RWPE1 (cell line): ENCODE results near the gene P4HA3.

Experiments used
- CTCF ChIA-PET: fragments of 350-600 bp; sonication (Branson Sonifier 250); formaldehyde crosslinking; extraction: SDS; loops from one replicate; lab custom pipeline; 2021; lab: Yijun Ruan, JAX
- POLR2A ChIA-PET: fragments of 400-600 bp; formaldehyde crosslinking; extraction: SDS; loops from one replicate; lab custom pipeline; 2020; ENCODE audit warnings: antibody characterized with exemption; ENCODE audit not compliant: low non-redundant PET; lab: Yijun Ruan, JAX
- DNase-seq: peaks from one replicate; pipeline ENCODE4 v3.0.0; 2012; ENCODE audit warnings: low spot score
- H3K27ac ChIP-seq: fragments of 450-650 bp; 2 replicates; pipeline ENCODE4 v1.5.1; 2017
- TF ChIP-seq, protein P1 (sequence below): fragments of 450-650 bp; conservative IDR thresholded peaks from 2 replicates; pipeline ENCODE4 v1.5.1; 2017; ENCODE audit warnings: low read depth, mild to moderate bottlenecking

Gene P4HA3

GRCh38 chr11:74327076-74327475 is 15.6 kb upstream of the P4HA3 start:
- H3K27ac ChIP-seq: no peak overlapping the region
- TF ChIP-seq, protein P1, sequence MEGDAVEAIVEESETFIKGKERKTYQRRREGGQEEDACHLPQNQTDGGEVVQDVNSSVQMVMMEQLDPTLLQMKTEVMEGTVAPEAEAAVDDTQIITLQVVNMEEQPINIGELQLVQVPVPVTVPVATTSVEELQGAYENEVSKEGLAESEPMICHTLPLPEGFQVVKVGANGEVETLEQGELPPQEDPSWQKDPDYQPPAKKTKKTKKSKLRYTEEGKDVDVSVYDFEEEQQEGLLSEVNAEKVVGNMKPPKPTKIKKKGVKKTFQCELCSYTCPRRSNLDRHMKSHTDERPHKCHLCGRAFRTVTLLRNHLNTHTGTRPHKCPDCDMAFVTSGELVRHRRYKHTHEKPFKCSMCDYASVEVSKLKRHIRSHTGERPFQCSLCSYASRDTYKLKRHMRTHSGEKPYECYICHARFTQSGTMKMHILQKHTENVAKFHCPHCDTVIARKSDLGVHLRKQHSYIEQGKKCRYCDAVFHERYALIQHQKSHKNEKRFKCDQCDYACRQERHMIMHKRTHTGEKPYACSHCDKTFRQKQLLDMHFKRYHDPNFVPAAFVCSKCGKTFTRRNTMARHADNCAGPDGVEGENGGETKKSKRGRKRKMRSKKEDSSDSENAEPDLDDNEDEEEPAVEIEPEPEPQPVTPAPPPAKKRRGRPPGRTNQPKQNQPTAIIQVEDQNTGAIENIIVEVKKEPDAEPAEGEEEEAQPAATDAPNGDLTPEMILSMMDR: no peak
- ChIA-PET CTCF (no interaction called here), POLR2A (no interaction called here)
- DNase-seq: no peak

GRCh38 chr11:74326665-74327064 is 15.2 kb upstream of the P4HA3 start:
- ChIA-PET POLR2A (no interaction called here), CTCF (no interaction called here)
- no peak overlapping the region for H3K27ac ChIP-seq
- no peak for DNase-seq
- TF ChIP-seq, protein P1: no peak

DNA sequence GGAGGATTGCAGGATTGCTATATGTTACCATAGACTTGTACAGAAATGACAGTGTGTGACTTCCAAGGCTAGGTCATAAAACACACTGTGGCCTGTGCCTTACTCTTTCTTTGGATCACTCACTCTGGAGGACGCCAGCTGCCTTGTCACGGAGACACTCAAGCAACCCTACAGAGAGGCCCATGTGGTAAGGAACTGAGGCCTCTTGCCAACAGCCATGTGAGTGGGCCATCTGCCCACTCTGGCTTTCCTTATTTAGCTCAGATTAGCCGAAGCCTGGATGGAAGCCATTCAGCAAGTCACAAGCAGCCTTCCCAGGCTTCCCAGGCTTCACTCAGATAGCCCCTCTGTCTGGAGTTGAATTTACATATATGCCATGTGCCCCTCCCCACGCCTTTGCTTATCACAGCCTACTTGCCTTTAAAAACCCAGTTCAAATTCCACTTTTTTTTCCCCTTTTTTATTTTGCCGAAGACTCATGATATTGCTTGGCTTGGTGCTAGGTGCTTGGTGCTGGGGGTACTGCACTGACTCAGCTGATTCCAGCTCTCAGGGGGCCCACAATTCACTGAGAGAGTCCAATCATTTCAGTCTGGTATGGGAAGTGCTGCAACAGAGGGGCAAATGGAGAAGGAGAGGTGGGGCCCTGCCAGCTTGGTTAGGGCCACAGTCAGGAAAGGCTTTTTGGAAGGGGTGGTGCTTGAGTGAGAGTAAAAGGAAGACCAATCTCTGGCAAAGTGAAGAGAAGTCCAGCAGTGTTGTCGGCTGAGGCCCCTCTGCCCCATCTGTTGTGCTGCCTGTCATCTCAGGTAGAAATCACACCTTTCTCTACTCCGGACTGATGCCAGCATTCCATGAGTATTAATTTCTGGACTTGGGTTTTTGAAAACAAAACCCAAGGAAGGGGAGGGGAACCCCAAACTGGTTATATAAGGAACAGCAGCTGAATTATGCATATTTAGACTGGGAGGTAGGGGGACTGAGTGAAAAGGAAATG is 14.5 kb upstream of the P4HA3 start:
- TF ChIP-seq, protein P1: no peak
- ChIA-PET CTCF (no interaction called here), POLR2A (no interaction called here)
- no peak overlapping the region for H3K27ac ChIP-seq
- no peak for DNase-seq

DNA sequence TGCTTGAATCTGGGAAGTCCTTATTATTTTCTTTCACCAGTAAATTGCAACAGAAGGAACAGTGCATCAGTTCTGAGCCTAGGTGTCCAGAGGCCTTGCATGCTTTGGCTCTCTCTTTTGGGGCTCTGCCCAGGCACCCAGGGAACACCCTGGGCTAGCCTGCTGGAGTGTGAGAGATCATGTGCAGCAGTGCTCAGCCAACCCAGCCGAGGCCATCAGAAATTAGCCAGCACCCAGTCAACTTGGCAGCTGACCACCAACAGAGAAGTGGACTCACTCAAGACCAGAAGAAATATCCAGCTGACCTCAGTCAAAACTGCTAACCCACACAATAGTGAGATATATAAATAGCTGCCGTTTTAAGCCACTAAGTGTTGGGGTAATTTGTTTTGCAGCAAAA is 11.2 kb upstream of the P4HA3 start:
- no peak overlapping the region for H3K27ac ChIP-seq
- POLR2A ChIA-PET: no interaction called here
- CTCF ChIA-PET: no interaction called here
- no peak for DNase-seq
- TF ChIP-seq, protein P1: no peak

- ChIA-PET POLR2A (no interaction called here), CTCF (interaction anchor here (0.6 to 0.7 kb wide), 2 partner anchors 144 to 1830 kb away, joined by 3 to 4 read pairs; no protein-coding TSS in a partner anchor)
- no peak overlapping the region for H3K27ac ChIP-seq
- TF ChIP-seq, protein P1: no peak; the same call in 1 of the 2 replicates
- DNase-seq: no peak
Measured at GRCh38 chr11:74321487-74322188, 10.2 kb upstream of the P4HA3 start.

DNA sequence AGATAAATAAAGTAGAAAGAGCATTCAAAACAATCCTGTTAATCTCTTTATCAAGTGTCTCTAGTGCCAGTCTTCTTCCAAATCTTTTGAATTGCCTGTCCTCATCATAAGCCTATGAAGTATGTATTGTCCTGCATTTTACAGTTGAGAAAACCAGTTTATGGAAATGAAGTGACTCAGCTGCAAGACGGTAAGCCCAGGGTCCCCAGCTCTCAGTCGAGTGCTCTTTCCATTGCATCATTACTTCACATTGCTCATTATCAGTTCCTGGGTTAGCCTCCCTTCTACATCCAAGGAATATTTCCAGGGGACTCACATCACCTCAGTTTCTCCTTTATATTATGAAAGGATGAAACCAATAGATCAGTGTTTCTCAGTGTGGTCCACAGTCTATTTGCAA is 9.1 kb upstream of the P4HA3 start:
- TF ChIP-seq, protein P1: no peak
- no peak for DNase-seq
- CTCF ChIA-PET: no interaction called here
- peak overlapping the region; percentile 87; the same call in 1 of the 2 replicates for H3K27ac ChIP-seq
- POLR2A ChIA-PET: no interaction called here
